Type B pancreatic cell (in vitro differentiated cells): ENCODE measurements around the gene NECTIN3. TPM values are rescaled to one million over a fixed set of nuclear protein-coding genes. Genes with fewer than 3 reads are reported as not detected.
A peak's percentile ranks its signal among the peaks of the same experiment; 100 is the strongest.

Experiments
- DNase-seq: peaks from one replicate; pipeline ENCODE4 v3.0.0; 2021; ENCODE audit warnings: mixed read lengths; ENCODE audit not compliant: unreplicated experiment; ENCODE audit errors: extremely low spot score
- H3K27ac Mint-ChIP-seq: 2 replicates; pipeline ENCODE4 v1.8.0; 2021; ENCODE audit warnings: mild to moderate bottlenecking, mixed read lengths
- H3K27me3 Mint-ChIP-seq: 2 replicates; pipeline ENCODE4 v1.8.0; 2021; ENCODE audit warnings: mixed read lengths
- H3K36me3 Mint-ChIP-seq: 2 replicates; pipeline ENCODE4 v1.8.0; 2021; ENCODE audit warnings: mixed read lengths
- H3K4me1 Mint-ChIP-seq: one replicate; pipeline ENCODE4 v1.8.0; 2021; ENCODE audit warnings: mixed read lengths; ENCODE audit not compliant: unreplicated experiment
- H3K4me3 Mint-ChIP-seq: 2 replicates; pipeline ENCODE4 v1.8.0; 2021; ENCODE audit warnings: mild to moderate bottlenecking, mixed read lengths
- H3K9me3 Mint-ChIP-seq: 2 replicates; pipeline ENCODE4 v1.8.0; 2021; ENCODE audit warnings: mixed read lengths
- CTCF ChIP-seq: fragments of 200-600 bp; sonication (generic); conservative IDR thresholded peaks from 2 replicates; pipeline ENCODE4 v1.5.0; 2021; ENCODE audit warnings: antibody characterized with exemption, mild to moderate bottlenecking
- total RNA-seq: library from RNA; stranded (reverse); gene quantifications from 2 replicates; pipeline ENCODE4 v1.2.1, GENCODE V29; 2021; ENCODE audit warnings: low replicate concordance

NECTIN3 gene
- total RNA-seq, 1 donor from 2014 or later = 57.3 TPM

GRCh38 chr3:111152496-111152895 is 80.9 kb downstream of the NECTIN3 start:
- Mint-ChIP-seq H3K27ac (no peak overlapping the region), H3K4me3 (no peak overlapping the region), H3K9me3 (no peaks in the 10 kb centered on the region), H3K36me3 (peaks cover 25% of the 10 kb centered on the region), H3K27me3 (no peaks in the 10 kb centered on the region), H3K4me1 (no peaks in the 10 kb centered on the region)
- no peak for TF ChIP-seq CTCF
- DNase-seq = no peak

- no peak overlapping the region for H3K27ac Mint-ChIP-seq
- no peaks in the 10 kb centered on the region for H3K4me1 Mint-ChIP-seq
- DNase-seq = no peak
- no peak for TF ChIP-seq CTCF
- H3K4me3 Mint-ChIP-seq = no peak overlapping the region
- H3K36me3 Mint-ChIP-seq = peaks cover 32% of the 10 kb centered on the region
- no peaks in the 10 kb centered on the region for H3K9me3 Mint-ChIP-seq
- H3K27me3 Mint-ChIP-seq = no peaks in the 10 kb centered on the region
Observed at GRCh38 chr3:111156517-111156916, 84.9 kb downstream of the NECTIN3 start.

GRCh38 chr3:111159391-111159790 is 87.8 kb downstream of the NECTIN3 start:
- Mint-ChIP-seq H3K36me3 (peaks cover 41% of the 10 kb centered on the region), H3K4me3 (no peak overlapping the region), H3K27me3 (no peaks in the 10 kb centered on the region), H3K27ac (no peak overlapping the region), H3K9me3 (no peaks in the 10 kb centered on the region), H3K4me1 (no peaks in the 10 kb centered on the region)
- no peak for TF ChIP-seq CTCF
- no peak for DNase-seq

- H3K4me3 Mint-ChIP-seq = no peak overlapping the region
- H3K27ac Mint-ChIP-seq = no peak overlapping the region
Observed at GRCh38 chr3:111164621-111165020, 93.0 kb downstream of the NECTIN3 start.

GRCh38 chr3:111165411-111165810 is 93.8 kb downstream of the NECTIN3 start:
- TF ChIP-seq CTCF = no peak
- Mint-ChIP-seq H3K9me3 (no peaks in the 10 kb centered on the region), H3K4me1 (no peaks in the 10 kb centered on the region), H3K4me3 (no peak overlapping the region), H3K27me3 (no peaks in the 10 kb centered on the region), H3K36me3 (peaks cover 50% of the 10 kb centered on the region), H3K27ac (no peak overlapping the region)
- no peak for DNase-seq

More at GRCh38 chr3:111164621-111165020, 93.0 kb downstream of the NECTIN3 start:
- TF ChIP-seq CTCF = no peak
- Mint-ChIP-seq H3K27me3 (no peaks in the 10 kb centered on the region), H3K36me3 (peaks cover 45% of the 10 kb centered on the region), H3K4me1 (no peaks in the 10 kb centered on the region), H3K9me3 (no peaks in the 10 kb centered on the region)
- no peak for DNase-seq

GRCh38 chr3:111173328-111173900 is 101.8 kb downstream of the NECTIN3 start:
- peaks cover 9% of the 10 kb centered on the region for H3K4me1 Mint-ChIP-seq
- peaks cover 37% of the 10 kb centered on the region for H3K36me3 Mint-ChIP-seq
- peak overlapping the region; percentile 7 for H3K27ac Mint-ChIP-seq
- no peak for TF ChIP-seq CTCF
- DNase-seq = no peak
- no peaks in the 10 kb centered on the region for H3K27me3 Mint-ChIP-seq
- H3K4me3 Mint-ChIP-seq = no peak overlapping the region
- H3K9me3 Mint-ChIP-seq = no peaks in the 10 kb centered on the region
